ENCODE measurements around the gene ILKAP. TPM values are rescaled to one million over a fixed set of nuclear protein-coding genes. Genes with fewer than 3 reads are reported as not detected.

ILKAP gene
- total and polyA plus RNA-seq, 2 donors (not counting 1 experiment from before 2014, with no cell fraction given), result 82.5 to 98.6 TPM

DNA sequence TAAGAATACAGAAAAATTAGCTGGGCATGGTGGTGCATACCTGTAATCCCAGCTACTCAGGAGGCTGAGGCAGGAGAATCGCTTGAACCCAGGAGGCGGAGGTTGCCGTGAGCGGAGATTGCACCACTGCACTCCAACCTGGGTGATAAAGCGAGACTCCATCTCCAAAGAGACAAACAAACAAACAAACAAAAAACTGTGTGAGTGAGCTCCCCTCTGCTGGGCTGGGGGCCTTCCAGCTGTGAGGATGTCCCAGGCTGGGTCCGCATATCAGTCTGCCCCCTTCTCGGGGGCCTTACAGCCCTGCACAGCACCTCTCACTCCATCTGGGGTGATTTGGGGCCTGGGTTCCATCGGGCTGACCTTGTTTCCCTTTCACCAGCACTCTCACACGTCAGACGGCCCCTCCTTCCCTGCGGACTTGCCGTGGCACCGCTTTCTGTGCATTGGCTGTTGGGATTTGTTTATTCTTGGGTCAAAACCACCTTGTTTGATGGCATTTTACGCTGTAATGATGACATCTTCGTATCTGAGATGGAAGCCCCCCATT, 67.8 kb downstream of the ILKAP start:
- Histone ChIP-seq H3K27me3 (replicated peaks in 1 of 4; ENCODE audit: control extremely low read depth in 1 of 4, control insufficient read depth in 3 of 4, insufficient read depth in 4 of 4, low read length in 3 of 4) (peaks cover 0 to 7% (median 1%) of the 10 kb centered on the region in 4 experiments), H3K4me1 (ENCODE audit: control insufficient read depth in 2 of 2, insufficient read depth in 2 of 2, low read length in 2 of 2) (peaks cover 16 to 22% of the 10 kb centered on the region in 2 donors), H3K9ac (ENCODE audit: low read length) (no peak overlapping the region), H4K20me1 (ENCODE audit: control insufficient read depth, insufficient read depth, low read length, poor library complexity, severe bottlenecking) (no peaks in the 10 kb centered on the region), H3K4me3 (ENCODE audit: control extremely low read depth in 1 of 5, extremely low read depth in 1 of 5, insufficient read depth in 1 of 5, low read depth in 2 of 5, low read length in 4 of 5) (no peak overlapping the region), H3K9me3 (ENCODE audit: control extremely low read depth in 1 of 3, control insufficient read depth in 2 of 3, insufficient read depth in 1 of 3, low read length in 2 of 3) (peaks cover 0 to 4% (median 0%) of the 10 kb centered on the region in 3 donors), H3K79me2 (ENCODE audit: control insufficient read depth, insufficient read depth, low read length) (no peaks in the 10 kb centered on the region), H3K4me2 (replicated peaks; ENCODE audit: low read depth, low read length, poor library complexity, severe bottlenecking) (no peak overlapping the region), H2AFZ (ENCODE audit: insufficient read depth, low read depth, low read length, poor library complexity, severe bottlenecking) (no peak overlapping the region), H3K27ac (ENCODE audit: low read length in 2 of 2) (no peak overlapping the region), H3K36me3 (replicated peaks in 1 of 2; ENCODE audit: control extremely low read depth in 1 of 2, control insufficient read depth in 1 of 2, extremely low read depth in 1 of 2, insufficient read depth in 2 of 2, low read length in 1 of 2) (no peaks in the 10 kb centered on the region)
- intact Hi-C loops (cut with micrococcal nuclease), result no loop called here
- Mint-ChIP-seq H3K27ac (no peak overlapping the region), H3K4me3 (no peak overlapping the region), H3K27me3 (no peaks in the 10 kb centered on the region), H3K9me3 (ENCODE audit: insufficient read depth) (no peaks in the 10 kb centered on the region), H3K4me1 (peaks cover 10% of the 10 kb centered on the region)
- ATAC-seq (ENCODE audit: low read depth), result no peak
- CTCF ChIA-PET, result interaction anchor here (1.2 kb wide), 1 partner anchor 212 kb away, joined by 3 read pairs; no protein-coding TSS in a partner anchor
- 94% methylated on average over 10 of the region's 15 CpGs for WGBS (ENCODE audit: insufficient coverage)
- no peak for TF ChIP-seq EZH2 (IDR thresholded peaks at IDR 0.05; ENCODE audit: borderline replicate concordance, insufficient read depth, low read depth, low read length, poor library complexity, severe bottlenecking)
- TF ChIP-seq, protein P1, sequence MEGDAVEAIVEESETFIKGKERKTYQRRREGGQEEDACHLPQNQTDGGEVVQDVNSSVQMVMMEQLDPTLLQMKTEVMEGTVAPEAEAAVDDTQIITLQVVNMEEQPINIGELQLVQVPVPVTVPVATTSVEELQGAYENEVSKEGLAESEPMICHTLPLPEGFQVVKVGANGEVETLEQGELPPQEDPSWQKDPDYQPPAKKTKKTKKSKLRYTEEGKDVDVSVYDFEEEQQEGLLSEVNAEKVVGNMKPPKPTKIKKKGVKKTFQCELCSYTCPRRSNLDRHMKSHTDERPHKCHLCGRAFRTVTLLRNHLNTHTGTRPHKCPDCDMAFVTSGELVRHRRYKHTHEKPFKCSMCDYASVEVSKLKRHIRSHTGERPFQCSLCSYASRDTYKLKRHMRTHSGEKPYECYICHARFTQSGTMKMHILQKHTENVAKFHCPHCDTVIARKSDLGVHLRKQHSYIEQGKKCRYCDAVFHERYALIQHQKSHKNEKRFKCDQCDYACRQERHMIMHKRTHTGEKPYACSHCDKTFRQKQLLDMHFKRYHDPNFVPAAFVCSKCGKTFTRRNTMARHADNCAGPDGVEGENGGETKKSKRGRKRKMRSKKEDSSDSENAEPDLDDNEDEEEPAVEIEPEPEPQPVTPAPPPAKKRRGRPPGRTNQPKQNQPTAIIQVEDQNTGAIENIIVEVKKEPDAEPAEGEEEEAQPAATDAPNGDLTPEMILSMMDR (IDR thresholded peaks at IDR 0.05), result no peak
- DNase-seq, result no peak
- POLR2A ChIA-PET, result no interaction called here

DNA sequence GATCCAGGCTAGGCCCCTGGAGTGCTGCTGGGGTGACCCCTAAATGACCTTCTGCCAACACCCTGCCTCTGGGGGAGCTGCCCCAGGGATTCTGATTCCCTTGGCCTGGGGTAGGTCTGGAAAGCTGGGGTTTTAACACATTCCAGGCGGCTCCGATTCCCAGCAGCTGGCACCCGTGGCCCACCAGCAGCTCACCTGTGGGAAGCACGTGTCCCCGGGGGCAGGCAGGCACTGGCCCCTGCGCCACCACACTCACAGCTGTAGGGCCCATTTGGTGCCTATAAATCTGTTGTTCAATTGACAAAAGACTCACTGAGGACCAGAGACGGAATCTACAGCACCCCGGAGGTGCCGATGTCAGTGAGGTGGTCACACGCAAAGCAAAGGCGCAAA, 69.1 kb downstream of the ILKAP start:
- Histone ChIP-seq H3K27ac (ENCODE audit: low read length in 2 of 2) (no peak overlapping the region), H3K9ac (ENCODE audit: low read length) (no peak overlapping the region), H3K9me3 (ENCODE audit: control extremely low read depth in 1 of 3, control insufficient read depth in 2 of 3, insufficient read depth in 1 of 3, low read length in 2 of 3) (peaks cover 0 to 2% (median 0%) of the 10 kb centered on the region in 3 donors), H3K4me2 (replicated peaks; ENCODE audit: low read depth, low read length, poor library complexity, severe bottlenecking) (no peak overlapping the region), H3K36me3 (replicated peaks in 1 of 2; ENCODE audit: control extremely low read depth in 1 of 2, control insufficient read depth in 1 of 2, extremely low read depth in 1 of 2, insufficient read depth in 2 of 2, low read length in 1 of 2) (no peaks in the 10 kb centered on the region), H3K27me3 (replicated peaks in 1 of 4; ENCODE audit: control extremely low read depth in 1 of 4, control insufficient read depth in 3 of 4, insufficient read depth in 4 of 4, low read length in 3 of 4) (peaks cover 0 to 3% (median 0%) of the 10 kb centered on the region in 4 experiments), H3K4me1 (ENCODE audit: control insufficient read depth in 2 of 2, insufficient read depth in 2 of 2, low read length in 2 of 2) (peaks cover 12 to 14% of the 10 kb centered on the region in 2 donors), H4K20me1 (ENCODE audit: control insufficient read depth, insufficient read depth, low read length, poor library complexity, severe bottlenecking) (no peaks in the 10 kb centered on the region), H3K79me2 (ENCODE audit: control insufficient read depth, insufficient read depth, low read length) (no peaks in the 10 kb centered on the region), H3K4me3 (ENCODE audit: control extremely low read depth in 1 of 5, extremely low read depth in 1 of 5, insufficient read depth in 1 of 5, low read depth in 2 of 5, low read length in 4 of 5) (no peak overlapping the region), H2AFZ (ENCODE audit: insufficient read depth, low read depth, low read length, poor library complexity, severe bottlenecking) (no peak overlapping the region)
- CTCF ChIA-PET, result no interaction called here
- intact Hi-C loops (cut with micrococcal nuclease), result no loop called here
- no peak overlapping the region for H3K4me3 Mint-ChIP-seq
- TF ChIP-seq, protein P1 (IDR thresholded peaks at IDR 0.05), result no peak
- TF ChIP-seq EZH2 (IDR thresholded peaks at IDR 0.05; ENCODE audit: borderline replicate concordance, insufficient read depth, low read depth, low read length, poor library complexity, severe bottlenecking), result no peak
- H3K27ac Mint-ChIP-seq, result no peak overlapping the region
- H3K9me3 Mint-ChIP-seq (ENCODE audit: insufficient read depth), result no peaks in the 10 kb centered on the region
- WGBS (ENCODE audit: insufficient coverage), result 92% methylated on average over 11 of the region's 11 CpGs
- POLR2A ChIA-PET, result no interaction called here
- ATAC-seq (ENCODE audit: low read depth) (no peak), DNase-seq (no peak)
- peaks cover 8% of the 10 kb centered on the region for H3K4me1 Mint-ChIP-seq
- no peaks in the 10 kb centered on the region for H3K27me3 Mint-ChIP-seq
